HepG2 (cell line): ENCODE results near the gene KCNIP4. TPM values are rescaled to one million over a fixed set of nuclear protein-coding genes. Genes with fewer than 3 reads are reported as not detected.

ENCODE experiments used
- ATAC-seq: fragments of 200-7000 bp; cut with Tn5 transposase; 3 replicates; pipeline ENCODE4 v1.9.1; 2020; ENCODE audit warnings: mild to moderate bottlenecking, moderate library complexity
- BruUV-seq: library from RNA; stranded (reverse); fragments of 400-500 nt; replicated peaks from 2 replicates; lab custom pipeline; 2021; lab: Mats Ljungman, UMichigan
- CTCF ChIA-PET: fragments of 300-600 bp; formaldehyde crosslinking; extraction: SDS; loops from one replicate; lab custom pipeline; 2021; ENCODE audit warnings: low total read pairs, inconsistent platforms, low intra/inter-chr PET ratio; lab: Yijun Ruan, JAX
- POLR2A ChIA-PET: fragments of 350-600 bp; sonication (Branson Sonifier 250); formaldehyde crosslinking; loops from one replicate; lab custom pipeline; 2020; ENCODE audit warnings: antibody characterized with exemption, inconsistent platforms; lab: Yijun Ruan, JAX
- DNase-seq: peaks from one replicate; pipeline ENCODE4 v3.0.0-alpha.2; 2015; ENCODE audit warnings: low spot score
- FAIRE-seq: peaks from 3 replicates; lab custom pipeline; 2011; peaks lifted over from hg19 to GRCh38; lab: Jason Lieb, UNC
- H2AFZ ChIP-seq: one replicate; pipeline ENCODE4 v1.6.1; 2011; ENCODE audit warnings: low read length, inconsistent platforms
- H3K27ac ChIP-seq: fragments of 300-600 bp; 3 replicates; pipeline ENCODE4 v1.8.0; 2011; ENCODE audit warnings: mixed run types, mild to moderate bottlenecking, mixed read lengths, low read length, inconsistent platforms; ENCODE audit not compliant: insufficient read depth; ENCODE audit errors: extremely low read length
- H3K27me3 ChIP-seq, 2 experiments: fragments of 200-600 bp in 1 of 2; 2 replicates in 1 of 2; 3 replicates in 1 of 2; pipeline versions ENCODE4 v1.6.0 to v1.8.0; 2011; ENCODE audit warnings: low read length in 2 of 2, mild to moderate bottlenecking in 2 of 2, moderate library complexity in 2 of 2, inconsistent platforms in 1 of 2; ENCODE audit not compliant: insufficient read depth in 2 of 2, control insufficient read depth in 1 of 2
- H3K36me3 ChIP-seq, 2 experiments: fragments of 200-600 bp in 1 of 2; replicated peaks in 1 of 2; 2 replicates in 1 of 2; 3 replicates in 1 of 2; pipeline versions ENCODE4 v1.5.1 to v1.8.0; 2011; ENCODE audit warnings: low read length in 2 of 2, inconsistent platforms in 1 of 2; ENCODE audit not compliant: insufficient read depth in 2 of 2, control insufficient read depth in 1 of 2
- H3K4me1 ChIP-seq: 2 replicates; pipeline ENCODE4 v1.5.1; 2012; ENCODE audit warnings: low read length, inconsistent platforms; ENCODE audit not compliant: insufficient read depth
- H3K4me2 ChIP-seq: 2 replicates; pipeline ENCODE4 v1.6.0; 2011; ENCODE audit warnings: low read depth, low read length, inconsistent platforms
- H3K4me3 ChIP-seq, 3 experiments: fragments of 200-600 bp in 1 of 3; sonication (generic), shearing (Covaris generic) in 1 of 3; replicated peaks in 1 of 3; 2 replicates each; pipeline ENCODE4 v1.5.1; 2011 to 2016; ENCODE audit warnings: low read length in 3 of 3, inconsistent platforms in 2 of 3, low read depth in 2 of 3, mild to moderate bottlenecking in 2 of 3, control low read depth in 1 of 3, mixed read lengths in 1 of 3; ENCODE audit not compliant: insufficient read depth in 1 of 3
- H3K79me2 ChIP-seq: one replicate; pipeline ENCODE4 v1.6.1; 2011; ENCODE audit warnings: low read length, inconsistent platforms; ENCODE audit not compliant: insufficient read depth
- H3K9ac ChIP-seq: 2 replicates; pipeline ENCODE4 v1.6.0; 2011; ENCODE audit warnings: mild to moderate bottlenecking, low read depth, low read length, inconsistent platforms; ENCODE audit not compliant: insufficient read depth
- H3K9me3 ChIP-seq: 2 replicates; pipeline ENCODE4 v1.5.1; 2012; ENCODE audit warnings: mild to moderate bottlenecking, low read length
- H4K20me1 ChIP-seq: 2 replicates; pipeline ENCODE4 v1.6.0; 2011; ENCODE audit warnings: inconsistent platforms, mild to moderate bottlenecking, low read length, moderate library complexity; ENCODE audit not compliant: insufficient read depth
- ARID2 ChIP-seq: sonication (generic); formaldehyde crosslinking; IDR thresholded peaks from 2 replicates; pipeline ENCODE4 v1.8.1; 2022; ENCODE audit warnings: mild to moderate bottlenecking, missing genetic modification reagents, borderline replicate concordance
- FOXP4 ChIP-seq: sonication (generic); formaldehyde crosslinking; IDR thresholded peaks from 2 replicates; pipeline ENCODE4 v1.4.0; 2020; ENCODE audit warnings: missing genetic modification reagents
- KLF15 ChIP-seq: sonication (generic); formaldehyde crosslinking; IDR thresholded peaks from 2 replicates; pipeline ENCODE4 v1.8.1; 2023; ENCODE audit warnings: borderline replicate concordance, mild to moderate bottlenecking, inconsistent platforms, missing genetic modification reagents, mixed read lengths
- NFKBIZ ChIP-seq: IDR thresholded peaks from 2 replicates; pipeline ENCODE4 v1.6.1; 2018; ENCODE audit warnings: missing genetic modification reagents, missing compliant biosample characterization
- RXRB ChIP-seq: IDR thresholded peaks from 2 replicates; pipeline ENCODE4 v1.6.1; 2016; ENCODE audit warnings: borderline replicate concordance, missing genetic modification reagents, missing compliant biosample characterization
- TFDP1 ChIP-seq: IDR thresholded peaks from 2 replicates; pipeline ENCODE4 v1.6.1; 2016; ENCODE audit warnings: missing compliant biosample characterization, missing genetic modification reagents, borderline replicate concordance
- THYN1 ChIP-seq: sonication (generic); formaldehyde crosslinking; IDR thresholded peaks from 2 replicates; pipeline ENCODE4 v1.8.1; 2023; ENCODE audit warnings: low read depth, mild to moderate bottlenecking, moderate library complexity, missing genetic modification reagents, borderline replicate concordance
- ZMAT5 ChIP-seq: sonication (generic); formaldehyde crosslinking; IDR thresholded peaks from 2 replicates; pipeline ENCODE4 v1.5.0; 2020; ENCODE audit warnings: mild to moderate bottlenecking, low read depth, missing genetic modification reagents, borderline replicate concordance
- ZNF253 ChIP-seq: sonication (generic); formaldehyde crosslinking; IDR thresholded peaks from 2 replicates; pipeline ENCODE4 v1.8.0; 2022; ENCODE audit warnings: mild to moderate bottlenecking, missing genetic modification reagents, borderline replicate concordance
- ZNF484 ChIP-seq: sonication (generic); formaldehyde crosslinking; IDR thresholded peaks from 2 replicates; pipeline ENCODE4 v1.5.1; 2020; ENCODE audit warnings: mild to moderate bottlenecking, low read depth, missing genetic modification reagents, borderline replicate concordance
- ZNF609 ChIP-seq: sonication (generic); formaldehyde crosslinking; IDR thresholded peaks from 2 replicates; pipeline ENCODE4 v1.4.0; 2020; ENCODE audit warnings: mild to moderate bottlenecking, missing genetic modification reagents, borderline replicate concordance
- ZNF629 ChIP-seq: sonication (generic); formaldehyde crosslinking; conservative IDR thresholded peaks from 2 replicates; pipeline ENCODE4 v1.5.0; 2020; ENCODE audit warnings: missing genetic modification reagents
- ZNF83 ChIP-seq: sonication (generic); formaldehyde crosslinking; IDR thresholded peaks from 2 replicates; pipeline ENCODE4 v1.4.0; 2020; ENCODE audit warnings: missing genetic modification reagents, mild to moderate bottlenecking, borderline replicate concordance
- ZSCAN9 ChIP-seq: IDR thresholded peaks from 2 replicates; pipeline ENCODE4 v1.6.1; 2016; ENCODE audit warnings: borderline replicate concordance
- WGBS: methylation state at CpG from one replicate; pipeline ENCODE4 v1.1.6; 2017; ENCODE audit warnings: low lambda C conversion rate; 5-methylcytosine and 5-hydroxymethylcytosine counted together
- in situ Hi-C: cut with HindIII; loops from 2 replicates; pipeline ENCODE4 v1.10.0; 2017; ENCODE audit warnings: low pct_unique_long_range_greater_than_20kb; ENCODE audit not compliant: extremely low pct_ligation_motif_present
- intact Hi-C: fragments of 100-400 bp; cut with micrococcal nuclease; formaldehyde crosslinking; loops from one replicate; pipeline ENCODE4 v1.10.0; 2022; ENCODE audit not compliant: unreplicated experiment
- polyA plus RNA-seq, 8 experiments: library from polyadenylated mRNA; depleted of rRNA in 3 of 8; stranded (reverse) in 7 of 8; unstranded in 1 of 8; fragments of >200 nt; fragmentation: Illumina TruSeq in 4 of 8; extraction: Trizol in 4 of 8; gene quantifications; 2 replicates each; pipeline versions ENCODE4 v1.2.1 to v1.2.3, GENCODE V29; 2011 to 2016; ENCODE audit warnings: low read depth in 4 of 8, missing spikeins in 1 of 8, mixed read lengths in 1 of 8; ENCODE audit not compliant: insufficient read depth in 1 of 8
- total RNA-seq, 5 experiments: library from RNA; depleted of rRNA; stranded (reverse); fragments of >200 nt; fragmentation: Illumina TruSeq; extraction: Trizol; gene quantifications; 2 replicates each; pipeline ENCODE4 v1.2.3, GENCODE V29; 2016; ENCODE audit warnings: low read depth in 1 of 5

The KCNIP4 gene
- total and polyA plus RNA-seq, 2 of the 13 experiments (the other 11 are each of a cell fraction or from before 2014, with no cell fraction given), result 0.09 TPM; not detected in 1

GRCh38 chr4:21276046-21276445, 672.5 kb downstream of the KCNIP4 start:
- Histone ChIP-seq H3K9me3 (peaks cover 20% of the 10 kb centered on the region; the same call in 1 of the 2 replicates), H3K36me3 (no peaks in the 10 kb centered on the region), H2AFZ (no peak overlapping the region), H3K79me2 (no peaks in the 10 kb centered on the region), H3K4me2 (no peak overlapping the region), H4K20me1 (no peaks in the 10 kb centered on the region), H3K4me1 (no peaks in the 10 kb centered on the region), H3K4me3 (no peak overlapping the region), H3K9ac (no peak overlapping the region), H3K27me3 (no peaks in the 10 kb centered on the region), H3K27ac (no peak overlapping the region)
- ATAC-seq (no peak), FAIRE-seq (no peak), DNase-seq (no peak)
- intact Hi-C loops (no loop called here), in situ Hi-C loops (no loop called here)
- 40% methylated on average over 5 of the region's 5 CpGs for WGBS
- BruUV-seq, result no TSS peak
- TF ChIP-seq ZNF83 (CRISPR knock-in tag) (no peak), FOXP4 (no peak), ZNF484 (CRISPR knock-in tag) (no peak), ZNF629 (CRISPR knock-in tag) (no peak), ZNF253 (CRISPR knock-in tag) (no peak), ZMAT5 (CRISPR knock-in tag) (no peak), TFDP1 (CRISPR knock-in tag) (no peak), ARID2 (CRISPR knock-in tag) (no peak), ZNF609 (no peak), RXRB (CRISPR knock-in tag) (no peak), THYN1 (CRISPR knock-in tag) (no peak), KLF15 (no peak), ZSCAN9 (CRISPR knock-in tag) (no peak), NFKBIZ (no peak)
- ChIA-PET CTCF (no interaction called here), POLR2A (no interaction called here)
